GM18868 (cell line): ENCODE measurements around the gene HAUS1.
"Not testable (repeated sequence)": the region's sequence is repeated elsewhere in the genome, so short reads cannot be mapped to it uniquely, and the experiment has no call there.

Experiments used
- ATAC-seq: cut with Tn5 transposase; IDR thresholded peaks from one replicate; pipeline ENCODE4 v1.9.1; 2021; ENCODE audit warnings: mild to moderate bottlenecking, moderate library complexity; ENCODE audit not compliant: unreplicated experiment

Gene HAUS1

GRCh38 chr18:46084431-46084830 is 19.8 kb upstream of the HAUS1 start:
- ATAC-seq = no peak

- ATAC-seq = not testable (repeated sequence)
Observed at GRCh38 chr18:46088501-46088900, 15.7 kb upstream of the HAUS1 start.

GRCh38 chr18:46095532-46095931 is 8.7 kb upstream of the HAUS1 start:
- no peak for ATAC-seq

GRCh38 chr18:46096651-46097300 is 7.4 kb upstream of the HAUS1 start:
- ATAC-seq = no peak

- ATAC-seq = peak; percentile 13
Observed at GRCh38 chr18:46097431-46097800, 6.8 kb upstream of the HAUS1 start.

GRCh38 chr18:46097801-46098615 is 6.2 kb upstream of the HAUS1 start, which contains the start of gene ATP5F1A:
ATP5F1A (minus strand) TSS chr18:46098296; CDS start chr18:46098231, 65 bp downstream.
- peak; percentile 82 for ATAC-seq

GRCh38 chr18:46098616-46098933 is 5.6 kb upstream of the HAUS1 start:
- no peak for ATAC-seq

- ATAC-seq = no peak
Observed at GRCh38 chr18:46099463-46099862, 4.7 kb upstream of the HAUS1 start.

- ATAC-seq = no peak
Observed at GRCh38 chr18:46109386-46109785, 5.2 kb downstream of the HAUS1 start.

- no peak for ATAC-seq
Observed at GRCh38 chr18:46110406-46110805, 6.2 kb downstream of the HAUS1 start.

- ATAC-seq = no peak
Observed at GRCh38 chr18:46113751-46114150, 9.6 kb downstream of the HAUS1 start.

GRCh38 chr18:46126625-46127024 is 22.4 kb downstream of the HAUS1 start:
- not testable (repeated sequence) for ATAC-seq

- no peak for ATAC-seq
Observed at GRCh38 chr18:46130061-46130460, 25.9 kb downstream of the HAUS1 start.

- ATAC-seq = not testable (repeated sequence)
Observed at GRCh38 chr18:46130549-46130948, 26.4 kb downstream of the HAUS1 start.

- ATAC-seq = no peak
Observed at GRCh38 chr18:46133534-46133933, 29.3 kb downstream of the HAUS1 start.

- no peak for ATAC-seq
Observed at GRCh38 chr18:46134920-46135675, 30.9 kb downstream of the HAUS1 start.

- ATAC-seq = no peak
Observed at GRCh38 chr18:46140173-46140572, 36.0 kb downstream of the HAUS1 start.

- no peak for ATAC-seq
Observed at GRCh38 chr18:46141199-46141598, 37.0 kb downstream of the HAUS1 start.

GRCh38 chr18:46148810-46149209 is 44.6 kb downstream of the HAUS1 start:
- ATAC-seq = no peak

GRCh38 chr18:46152436-46152807 is 48.2 kb downstream of the HAUS1 start:
- ATAC-seq = no peak

- ATAC-seq = no peak
Observed at GRCh38 chr18:46152808-46153617, 48.8 kb downstream of the HAUS1 start.
